ENCODE measurements around the gene TSPAN10. TPM values are rescaled to one million over a fixed set of nuclear protein-coding genes. Genes with fewer than 3 reads are reported as not detected.

The TSPAN10 gene
- total and polyA plus RNA-seq, 2 of the 8 experiments (the other 6 are each of a cell fraction or from before 2014, with no cell fraction given), result 0.99 to 1.1 TPM

DNA sequence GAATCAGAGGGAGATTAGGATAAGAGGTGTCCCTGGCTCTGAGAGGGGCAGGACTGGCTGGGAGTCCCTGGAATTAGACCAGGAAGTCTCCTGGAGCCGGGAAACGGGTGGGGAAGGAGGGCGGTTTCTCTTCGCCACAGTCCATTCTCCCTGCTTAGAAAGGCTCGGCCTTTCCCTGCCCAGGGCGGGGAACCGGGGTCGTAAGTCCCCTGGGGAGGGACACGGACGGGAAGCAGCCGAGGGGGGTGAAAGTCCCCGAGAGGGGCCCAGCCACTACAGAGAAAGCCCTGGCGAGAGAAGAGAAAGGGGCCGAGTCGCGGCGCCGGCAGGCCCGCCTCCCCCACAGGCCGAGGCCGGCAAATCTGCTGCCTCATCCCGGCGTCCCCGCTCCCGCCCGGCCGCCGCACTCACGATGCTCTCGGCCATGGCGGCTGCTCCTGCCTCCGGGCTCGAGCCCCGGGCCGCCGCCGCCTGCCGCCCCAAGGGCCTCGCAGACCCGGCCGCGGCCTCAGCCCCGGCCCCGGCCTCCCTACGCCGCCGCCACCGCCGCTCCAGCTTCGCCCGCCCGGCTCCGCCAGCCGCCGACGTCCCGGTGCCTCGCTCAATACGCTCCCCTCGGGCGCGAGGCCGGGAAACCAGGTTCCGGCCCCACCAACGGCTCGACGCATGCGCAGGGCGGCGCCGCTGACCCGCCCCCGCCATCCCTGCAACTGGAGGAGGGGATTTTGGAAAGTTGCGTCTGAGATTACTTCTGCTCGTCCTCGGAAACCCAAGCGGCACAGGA lies at the start of gene TSPAN10, which contains the start of gene NPLOC4 (continued):
- TF ChIP-seq YY1 (IDR thresholded peaks at IDR 0.05; ENCODE audit: low read depth, low read length) (peak; percentile 81), KDM5A (IDR thresholded peaks at IDR 0.05; ENCODE audit: low read length) (peak; percentile 68; the same call in 1 of the 2 replicates), SP4 (IDR thresholded peaks at IDR 0.05; ENCODE audit: low read length) (0 out of 2 replicates have a peak, but pooled peaks have one; percentile 42), KDM1A (IDR thresholded peaks at IDR 0.05; ENCODE audit: borderline replicate concordance, low read length) (no peak), CREB1 (IDR thresholded peaks at IDR 0.05) (peak; percentile 70), EZH2 (IDR thresholded peaks at IDR 0.05; ENCODE audit: low read depth, low read length, severe bottlenecking) (no peak), MAFK (IDR thresholded peaks at IDR 0.05; ENCODE audit: low read depth, low read length) (peak; percentile 63; the same call in 1 of the 2 replicates), GABPA (IDR thresholded peaks at IDR 0.05; ENCODE audit: borderline replicate concordance, insufficient read depth, low read length) (peak; percentile 90)
- TF ChIP-seq, protein P1, sequence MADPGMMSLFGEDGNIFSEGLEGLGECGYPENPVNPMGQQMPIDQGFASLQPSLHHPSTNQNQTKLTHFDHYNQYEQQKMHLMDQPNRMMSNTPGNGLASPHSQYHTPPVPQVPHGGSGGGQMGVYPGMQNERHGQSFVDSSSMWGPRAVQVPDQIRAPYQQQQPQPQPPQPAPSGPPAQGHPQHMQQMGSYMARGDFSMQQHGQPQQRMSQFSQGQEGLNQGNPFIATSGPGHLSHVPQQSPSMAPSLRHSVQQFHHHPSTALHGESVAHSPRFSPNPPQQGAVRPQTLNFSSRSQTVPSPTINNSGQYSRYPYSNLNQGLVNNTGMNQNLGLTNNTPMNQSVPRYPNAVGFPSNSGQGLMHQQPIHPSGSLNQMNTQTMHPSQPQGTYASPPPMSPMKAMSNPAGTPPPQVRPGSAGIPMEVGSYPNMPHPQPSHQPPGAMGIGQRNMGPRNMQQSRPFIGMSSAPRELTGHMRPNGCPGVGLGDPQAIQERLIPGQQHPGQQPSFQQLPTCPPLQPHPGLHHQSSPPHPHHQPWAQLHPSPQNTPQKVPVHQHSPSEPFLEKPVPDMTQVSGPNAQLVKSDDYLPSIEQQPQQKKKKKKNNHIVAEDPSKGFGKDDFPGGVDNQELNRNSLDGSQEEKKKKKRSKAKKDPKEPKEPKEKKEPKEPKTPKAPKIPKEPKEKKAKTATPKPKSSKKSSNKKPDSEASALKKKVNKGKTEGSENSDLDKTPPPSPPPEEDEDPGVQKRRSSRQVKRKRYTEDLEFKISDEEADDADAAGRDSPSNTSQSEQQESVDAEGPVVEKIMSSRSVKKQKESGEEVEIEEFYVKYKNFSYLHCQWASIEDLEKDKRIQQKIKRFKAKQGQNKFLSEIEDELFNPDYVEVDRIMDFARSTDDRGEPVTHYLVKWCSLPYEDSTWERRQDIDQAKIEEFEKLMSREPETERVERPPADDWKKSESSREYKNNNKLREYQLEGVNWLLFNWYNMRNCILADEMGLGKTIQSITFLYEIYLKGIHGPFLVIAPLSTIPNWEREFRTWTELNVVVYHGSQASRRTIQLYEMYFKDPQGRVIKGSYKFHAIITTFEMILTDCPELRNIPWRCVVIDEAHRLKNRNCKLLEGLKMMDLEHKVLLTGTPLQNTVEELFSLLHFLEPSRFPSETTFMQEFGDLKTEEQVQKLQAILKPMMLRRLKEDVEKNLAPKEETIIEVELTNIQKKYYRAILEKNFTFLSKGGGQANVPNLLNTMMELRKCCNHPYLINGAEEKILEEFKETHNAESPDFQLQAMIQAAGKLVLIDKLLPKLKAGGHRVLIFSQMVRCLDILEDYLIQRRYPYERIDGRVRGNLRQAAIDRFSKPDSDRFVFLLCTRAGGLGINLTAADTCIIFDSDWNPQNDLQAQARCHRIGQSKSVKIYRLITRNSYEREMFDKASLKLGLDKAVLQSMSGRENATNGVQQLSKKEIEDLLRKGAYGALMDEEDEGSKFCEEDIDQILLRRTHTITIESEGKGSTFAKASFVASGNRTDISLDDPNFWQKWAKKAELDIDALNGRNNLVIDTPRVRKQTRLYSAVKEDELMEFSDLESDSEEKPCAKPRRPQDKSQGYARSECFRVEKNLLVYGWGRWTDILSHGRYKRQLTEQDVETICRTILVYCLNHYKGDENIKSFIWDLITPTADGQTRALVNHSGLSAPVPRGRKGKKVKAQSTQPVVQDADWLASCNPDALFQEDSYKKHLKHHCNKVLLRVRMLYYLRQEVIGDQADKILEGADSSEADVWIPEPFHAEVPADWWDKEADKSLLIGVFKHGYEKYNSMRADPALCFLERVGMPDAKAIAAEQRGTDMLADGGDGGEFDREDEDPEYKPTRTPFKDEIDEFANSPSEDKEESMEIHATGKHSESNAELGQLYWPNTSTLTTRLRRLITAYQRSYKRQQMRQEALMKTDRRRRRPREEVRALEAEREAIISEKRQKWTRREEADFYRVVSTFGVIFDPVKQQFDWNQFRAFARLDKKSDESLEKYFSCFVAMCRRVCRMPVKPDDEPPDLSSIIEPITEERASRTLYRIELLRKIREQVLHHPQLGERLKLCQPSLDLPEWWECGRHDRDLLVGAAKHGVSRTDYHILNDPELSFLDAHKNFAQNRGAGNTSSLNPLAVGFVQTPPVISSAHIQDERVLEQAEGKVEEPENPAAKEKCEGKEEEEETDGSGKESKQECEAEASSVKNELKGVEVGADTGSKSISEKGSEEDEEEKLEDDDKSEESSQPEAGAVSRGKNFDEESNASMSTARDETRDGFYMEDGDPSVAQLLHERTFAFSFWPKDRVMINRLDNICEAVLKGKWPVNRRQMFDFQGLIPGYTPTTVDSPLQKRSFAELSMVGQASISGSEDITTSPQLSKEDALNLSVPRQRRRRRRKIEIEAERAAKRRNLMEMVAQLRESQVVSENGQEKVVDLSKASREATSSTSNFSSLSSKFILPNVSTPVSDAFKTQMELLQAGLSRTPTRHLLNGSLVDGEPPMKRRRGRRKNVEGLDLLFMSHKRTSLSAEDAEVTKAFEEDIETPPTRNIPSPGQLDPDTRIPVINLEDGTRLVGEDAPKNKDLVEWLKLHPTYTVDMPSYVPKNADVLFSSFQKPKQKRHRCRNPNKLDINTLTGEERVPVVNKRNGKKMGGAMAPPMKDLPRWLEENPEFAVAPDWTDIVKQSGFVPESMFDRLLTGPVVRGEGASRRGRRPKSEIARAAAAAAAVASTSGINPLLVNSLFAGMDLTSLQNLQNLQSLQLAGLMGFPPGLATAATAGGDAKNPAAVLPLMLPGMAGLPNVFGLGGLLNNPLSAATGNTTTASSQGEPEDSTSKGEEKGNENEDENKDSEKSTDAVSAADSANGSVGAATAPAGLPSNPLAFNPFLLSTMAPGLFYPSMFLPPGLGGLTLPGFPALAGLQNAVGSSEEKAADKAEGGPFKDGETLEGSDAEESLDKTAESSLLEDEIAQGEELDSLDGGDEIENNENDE (IDR thresholded peaks at IDR 0.05; ENCODE audit: insufficient replicate concordance, low read length), result no peak
- TF ChIP-seq, protein P2, sequence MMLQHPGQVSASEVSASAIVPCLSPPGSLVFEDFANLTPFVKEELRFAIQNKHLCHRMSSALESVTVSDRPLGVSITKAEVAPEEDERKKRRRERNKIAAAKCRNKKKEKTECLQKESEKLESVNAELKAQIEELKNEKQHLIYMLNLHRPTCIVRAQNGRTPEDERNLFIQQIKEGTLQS (IDR thresholded peaks at IDR 0.05; ENCODE audit: insufficient read depth, low read depth, low read length), result no peak

All from H1 (cell line).